Glutamatergic neuron (in vitro differentiated cells): ENCODE data around the gene UBR1. TPM values are rescaled to one million over a fixed set of nuclear protein-coding genes. Genes with fewer than 3 reads are reported as not detected.

ENCODE experiments used
- DNase-seq: peaks from one replicate; pipeline ENCODE4 v3.0.0; 2022
- H3K27ac Mint-ChIP-seq: one replicate; pipeline ENCODE4 v1.8.0; 2020; ENCODE audit warnings: mild to moderate bottlenecking, mixed read lengths, inconsistent platforms; ENCODE audit not compliant: unreplicated experiment
- H3K27me3 Mint-ChIP-seq: one replicate; pipeline ENCODE4 v1.8.0; 2020; ENCODE audit warnings: mild to moderate bottlenecking, moderate library complexity, mixed read lengths, inconsistent platforms; ENCODE audit not compliant: unreplicated experiment
- H3K36me3 Mint-ChIP-seq: one replicate; pipeline ENCODE4 v1.8.0; 2020; ENCODE audit warnings: mild to moderate bottlenecking, mixed read lengths, inconsistent platforms; ENCODE audit not compliant: unreplicated experiment
- H3K4me1 Mint-ChIP-seq: one replicate; pipeline ENCODE4 v1.8.0; 2020; ENCODE audit warnings: mild to moderate bottlenecking, low read depth, mixed read lengths, inconsistent platforms; ENCODE audit not compliant: unreplicated experiment
- H3K4me3 Mint-ChIP-seq: one replicate; pipeline ENCODE4 v1.8.0; 2020; ENCODE audit warnings: mild to moderate bottlenecking, mixed read lengths, inconsistent platforms; ENCODE audit not compliant: unreplicated experiment
- H3K9me3 Mint-ChIP-seq: one replicate; pipeline ENCODE4 v1.8.0; 2020; ENCODE audit warnings: mild to moderate bottlenecking, moderate library complexity, mixed read lengths, inconsistent platforms; ENCODE audit not compliant: unreplicated experiment
- CTCF ChIP-seq: fragments of 200-600 bp; sonication (generic); IDR thresholded peaks from one replicate; pipeline ENCODE4 v1.5.0; 2021; ENCODE audit not compliant: partially characterized antibody, unreplicated experiment
- total RNA-seq: library from RNA; stranded (reverse); fragmentation: NEBNext Ultra II Directional; extraction: Animal tissue kit (Norgen Biotek cat#: 25700); gene quantifications from one replicate; pipeline ENCODE4 v1.2.1, GENCODE V29; 2021; ENCODE audit not compliant: unreplicated experiment

Gene UBR1
- total RNA-seq, 1 donor from 2014 or later, result 39.9 TPM

GRCh38 chr15:43085921-43086320, 19.9 kb downstream of the UBR1 start:
- H3K27ac Mint-ChIP-seq, result no peak overlapping the region
- no peak overlapping the region for H3K4me3 Mint-ChIP-seq
- no peak for TF ChIP-seq CTCF
- no peaks in the 10 kb centered on the region for H3K4me1 Mint-ChIP-seq
- no peaks in the 10 kb centered on the region for H3K36me3 Mint-ChIP-seq
- H3K27me3 Mint-ChIP-seq, result no peaks in the 10 kb centered on the region
- no peak for DNase-seq
- H3K9me3 Mint-ChIP-seq, result no peaks in the 10 kb centered on the region

GRCh38 chr15:43082509-43082908, 23.3 kb downstream of the UBR1 start:
- H3K27ac Mint-ChIP-seq, result no peak overlapping the region
- H3K27me3 Mint-ChIP-seq, result no peaks in the 10 kb centered on the region
- no peak for TF ChIP-seq CTCF
- no peaks in the 10 kb centered on the region for H3K36me3 Mint-ChIP-seq
- DNase-seq, result no peak
- H3K9me3 Mint-ChIP-seq, result no peaks in the 10 kb centered on the region
- no peaks in the 10 kb centered on the region for H3K4me1 Mint-ChIP-seq
- H3K4me3 Mint-ChIP-seq, result no peak overlapping the region

- Mint-ChIP-seq H3K27ac (no peak overlapping the region), H3K4me3 (no peak overlapping the region), H3K36me3 (no peaks in the 10 kb centered on the region), H3K4me1 (no peaks in the 10 kb centered on the region), H3K9me3 (no peaks in the 10 kb centered on the region), H3K27me3 (no peaks in the 10 kb centered on the region)
- no peak for DNase-seq
- no peak for TF ChIP-seq CTCF
These were observed 24.6 kb downstream of the UBR1 start for GRCh38 chr15:43081283-43081682.

- no peak for TF ChIP-seq CTCF
- no peaks in the 10 kb centered on the region for H3K9me3 Mint-ChIP-seq
- no peaks in the 10 kb centered on the region for H3K36me3 Mint-ChIP-seq
These were observed 34.4 kb downstream of the UBR1 start for GRCh38 chr15:43071451-43071850.

GRCh38 chr15:43070893-43071292, 34.9 kb downstream of the UBR1 start:
- DNase-seq, result no peak
- peaks cover 2% of the 10 kb centered on the region for H3K27me3 Mint-ChIP-seq
- H3K4me3 Mint-ChIP-seq, result no peak overlapping the region
- no peaks in the 10 kb centered on the region for H3K36me3 Mint-ChIP-seq
- H3K4me1 Mint-ChIP-seq, result no peaks in the 10 kb centered on the region
- TF ChIP-seq CTCF, result no peak
- no peaks in the 10 kb centered on the region for H3K9me3 Mint-ChIP-seq
- H3K27ac Mint-ChIP-seq, result no peak overlapping the region

More at GRCh38 chr15:43071451-43071850, 34.4 kb downstream of the UBR1 start:
- Mint-ChIP-seq H3K4me1 (no peaks in the 10 kb centered on the region), H3K27ac (no peak overlapping the region), H3K4me3 (no peak overlapping the region), H3K27me3 (peaks cover 2% of the 10 kb centered on the region)
- no peak for DNase-seq
